Fibroblast of villous mesenchyme (primary cell): ENCODE data around the gene COX7B2. TPM values are rescaled to one million over a fixed set of nuclear protein-coding genes. Genes with fewer than 3 reads are reported as not detected.

Experiments used
- DNase-seq: peaks from one replicate; pipeline ENCODE4 v3.0.0-alpha.2; 2010; ENCODE audit warnings: low read depth
- H3K4me3 ChIP-seq: 2 replicates; pipeline ENCODE4 v1.5.1; 2011; ENCODE audit warnings: low read depth, mild to moderate bottlenecking, low read length
- total RNA-seq: library from RNA; depleted of rRNA; stranded (reverse); fragments of >200 nt; gene quantifications from 2 replicates; pipeline ENCODE4 v1.2.3, GENCODE V29; 2012
- TF ChIP-seq, protein P1 (sequence below): IDR thresholded peaks from 2 replicates; pipeline ENCODE4 v1.5.1; 2012; ENCODE audit warnings: low read depth, mild to moderate bottlenecking, low read length; ENCODE audit not compliant: insufficient read depth

The COX7B2 gene
- total RNA-seq, 1 donor, result not detected

DNA sequence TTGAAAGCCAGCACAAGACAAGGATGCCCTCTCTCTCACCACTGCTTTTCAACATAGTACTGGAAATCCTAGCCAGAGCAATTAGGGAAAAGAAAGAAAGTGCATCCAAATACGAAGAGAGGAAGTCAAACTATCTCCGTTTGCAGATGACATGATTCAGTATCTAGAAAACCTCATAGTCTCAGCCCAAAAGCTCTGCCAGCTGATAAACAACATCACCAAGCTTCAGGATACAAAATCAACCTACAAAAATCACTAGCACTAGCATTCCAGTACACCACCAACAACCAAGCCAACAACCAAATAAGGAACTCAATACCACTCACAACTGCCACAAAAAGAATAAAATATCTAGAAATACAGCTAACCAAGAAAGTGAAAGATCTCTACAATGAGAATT is 38.6 kb downstream of the COX7B2 start:
- DNase-seq, result no peak
- no peak overlapping the region for H3K4me3 ChIP-seq
- TF ChIP-seq, protein P1, sequence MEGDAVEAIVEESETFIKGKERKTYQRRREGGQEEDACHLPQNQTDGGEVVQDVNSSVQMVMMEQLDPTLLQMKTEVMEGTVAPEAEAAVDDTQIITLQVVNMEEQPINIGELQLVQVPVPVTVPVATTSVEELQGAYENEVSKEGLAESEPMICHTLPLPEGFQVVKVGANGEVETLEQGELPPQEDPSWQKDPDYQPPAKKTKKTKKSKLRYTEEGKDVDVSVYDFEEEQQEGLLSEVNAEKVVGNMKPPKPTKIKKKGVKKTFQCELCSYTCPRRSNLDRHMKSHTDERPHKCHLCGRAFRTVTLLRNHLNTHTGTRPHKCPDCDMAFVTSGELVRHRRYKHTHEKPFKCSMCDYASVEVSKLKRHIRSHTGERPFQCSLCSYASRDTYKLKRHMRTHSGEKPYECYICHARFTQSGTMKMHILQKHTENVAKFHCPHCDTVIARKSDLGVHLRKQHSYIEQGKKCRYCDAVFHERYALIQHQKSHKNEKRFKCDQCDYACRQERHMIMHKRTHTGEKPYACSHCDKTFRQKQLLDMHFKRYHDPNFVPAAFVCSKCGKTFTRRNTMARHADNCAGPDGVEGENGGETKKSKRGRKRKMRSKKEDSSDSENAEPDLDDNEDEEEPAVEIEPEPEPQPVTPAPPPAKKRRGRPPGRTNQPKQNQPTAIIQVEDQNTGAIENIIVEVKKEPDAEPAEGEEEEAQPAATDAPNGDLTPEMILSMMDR, result no peak

DNA sequence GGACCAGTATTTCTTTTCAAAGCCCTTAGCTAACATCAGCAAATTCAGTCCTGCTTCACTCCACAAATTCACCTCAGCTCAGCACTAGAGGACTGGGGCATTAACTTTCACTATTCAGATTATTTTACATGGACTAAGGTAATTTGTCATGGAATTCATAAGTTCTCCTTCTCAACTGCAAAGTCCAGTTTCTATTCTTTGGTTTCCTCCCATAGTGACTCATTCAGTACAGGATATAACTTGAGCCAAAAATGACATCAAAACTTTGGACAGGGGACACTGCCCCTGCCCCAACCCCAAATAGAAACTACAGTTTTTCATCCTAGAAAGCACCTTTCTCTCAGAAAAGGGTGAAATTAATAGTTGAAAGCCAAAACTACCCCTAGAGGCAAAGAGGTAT is 52.7 kb downstream of the COX7B2 start:
- no peak for DNase-seq
- no peak overlapping the region for H3K4me3 ChIP-seq
- TF ChIP-seq, protein P1, result no peak

DNA sequence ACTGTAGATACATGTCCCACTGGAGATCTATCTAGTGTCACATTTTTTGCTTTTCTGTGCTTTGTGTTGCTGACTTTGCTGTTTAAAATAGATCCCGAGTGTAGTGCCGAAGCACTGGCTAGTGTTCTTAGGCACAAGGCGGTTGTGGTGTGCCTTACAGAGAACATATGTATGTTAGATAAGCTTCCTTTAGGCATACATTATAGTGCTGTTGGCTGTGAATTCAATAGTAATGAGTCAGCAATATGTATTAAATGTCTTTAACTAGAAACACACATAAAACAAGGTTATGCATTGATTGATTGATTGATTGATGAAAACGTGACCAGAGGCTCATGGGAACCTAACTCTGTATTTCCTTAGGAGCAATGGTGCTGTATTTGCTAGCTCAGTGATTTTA is 56.2 kb downstream of the COX7B2 start:
- no peak overlapping the region for H3K4me3 ChIP-seq
- DNase-seq, result no peak
- TF ChIP-seq, protein P1, result no peak

DNA sequence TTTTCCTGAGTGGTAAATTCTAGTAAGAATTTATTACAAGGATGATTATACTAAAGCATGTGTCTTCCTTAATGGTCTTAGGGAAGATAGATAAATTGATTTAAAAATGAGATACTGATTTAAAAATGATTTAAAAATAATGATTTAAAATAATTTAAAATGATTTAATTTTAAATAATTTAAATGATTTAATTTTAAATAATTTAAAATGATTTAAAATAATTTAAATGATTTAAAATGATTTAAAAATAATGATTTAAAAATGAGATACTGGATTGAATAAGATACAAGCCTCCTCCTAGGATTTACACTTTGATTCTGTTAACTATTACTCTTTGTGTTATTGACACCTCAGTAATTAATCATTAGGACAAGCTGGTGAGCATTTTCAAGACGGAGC is 59.0 kb downstream of the COX7B2 start:
- DNase-seq, result no peak
- no peak overlapping the region for H3K4me3 ChIP-seq
- TF ChIP-seq, protein P1, result no peak

DNA sequence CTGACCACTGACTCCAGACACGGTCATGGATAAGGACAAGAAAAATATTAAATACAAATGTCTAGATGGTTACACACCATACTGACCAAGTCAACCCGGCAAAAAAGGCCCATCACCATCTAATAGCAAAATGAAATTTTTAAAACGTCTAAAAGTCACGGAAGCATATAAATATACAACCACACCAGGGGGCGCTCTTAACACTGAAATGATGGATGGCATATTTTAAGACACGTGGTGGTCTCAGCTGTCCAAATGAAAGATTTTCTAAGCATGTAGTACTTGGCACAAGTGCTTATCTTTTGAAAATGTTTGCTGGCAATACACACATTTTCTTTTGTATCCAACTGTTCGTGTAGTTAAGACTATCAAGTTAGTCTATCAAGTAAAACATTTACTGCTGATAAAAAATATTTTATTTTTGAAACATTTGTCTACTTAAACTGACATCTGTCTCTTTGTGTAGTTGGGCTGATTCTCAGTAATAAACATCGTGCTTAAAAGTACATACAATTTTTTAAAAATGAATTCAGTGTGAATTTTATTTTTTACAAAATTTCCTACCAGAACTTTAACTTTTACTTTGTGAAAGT is 64.6 kb downstream of the COX7B2 start:
- H3K4me3 ChIP-seq, result no peak overlapping the region
- TF ChIP-seq, protein P1, result peak; percentile 60
- DNase-seq, result peak; percentile 40

DNA sequence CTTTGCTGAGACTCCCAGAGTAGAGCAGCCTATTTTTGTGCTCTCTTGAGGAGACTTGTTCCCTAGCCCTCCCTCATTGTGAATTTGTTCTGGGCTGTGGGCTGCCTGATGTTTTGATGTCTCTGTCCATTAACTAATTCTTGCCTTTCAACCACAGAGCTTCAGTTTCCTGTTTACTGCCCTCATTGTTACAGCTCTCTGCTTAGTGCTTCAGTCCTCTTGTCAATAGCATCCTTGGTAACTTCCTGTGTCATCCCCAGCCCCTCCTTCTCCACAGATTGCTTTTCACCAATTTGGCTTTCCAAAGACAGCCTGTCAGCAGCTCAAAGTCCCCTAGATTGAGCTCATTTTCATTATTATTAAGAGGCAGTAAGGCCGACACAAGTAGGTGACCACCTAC is 69.9 kb downstream of the COX7B2 start:
- H3K4me3 ChIP-seq, result no peak overlapping the region
- no peak for DNase-seq
- TF ChIP-seq, protein P1, result no peak

DNA sequence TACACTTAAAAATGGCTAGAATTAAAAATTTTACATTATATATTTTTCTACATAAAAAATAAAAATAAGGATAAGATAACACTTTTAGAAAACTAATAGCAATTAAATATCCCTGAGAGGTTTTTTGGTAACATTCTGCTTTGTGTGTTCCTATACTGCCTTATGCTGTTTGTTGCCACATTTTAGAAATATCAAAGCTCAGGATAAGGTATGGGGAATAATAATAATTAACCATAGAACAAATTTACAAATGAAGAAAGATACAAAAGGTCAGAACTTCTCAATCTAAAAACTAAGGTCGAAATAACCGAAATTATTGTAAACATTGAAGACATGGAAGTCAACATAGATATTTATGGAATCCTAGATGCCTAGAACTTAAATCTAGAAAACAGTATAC is 71.4 kb downstream of the COX7B2 start:
- DNase-seq, result no peak
- no peak overlapping the region for H3K4me3 ChIP-seq
- TF ChIP-seq, protein P1, result no peak
